ENCODE data around the gene NHS.

Gene NHS

GRCh38 chrX:17628976-17629375 is 254.0 kb downstream of the NHS start:
- no peak overlapping the region for H3K4me3 ChIP-seq (ENCODE audit: low read depth, low read length, poor library complexity, severe bottlenecking)

GRCh38 chrX:17629519-17629918 is 254.5 kb downstream of the NHS start:
- H3K4me1 ChIP-seq (ENCODE audit: insufficient read depth, low read length, severe bottlenecking), result no peaks in the 10 kb centered on the region
- no peak overlapping the region for H2AFZ ChIP-seq (ENCODE audit: low read length)
- H3K36me3 ChIP-seq (ENCODE audit: insufficient read depth, low read length), result no peaks in the 10 kb centered on the region
- H3K27me3 ChIP-seq (ENCODE audit: insufficient read depth, low read length), result no peaks in the 10 kb centered on the region
- H3K27ac ChIP-seq (ENCODE audit: low read depth, low read length, poor library complexity, severe bottlenecking), result no peak overlapping the region
- H3K9ac ChIP-seq (ENCODE audit: low read length), result no peak overlapping the region
- H3K4me2 ChIP-seq (ENCODE audit: low read length), result no peak overlapping the region
- H3K9me3 ChIP-seq (ENCODE audit: low read length), result no peaks in the 10 kb centered on the region
- TF ChIP-seq EZH2 (IDR thresholded peaks at IDR 0.05; ENCODE audit: borderline replicate concordance, low read length) (no peak), CTCF (IDR thresholded peaks at IDR 0.05; ENCODE audit: low read length) (no peak)
- no peaks in the 10 kb centered on the region for H3K9me2 ChIP-seq (ENCODE audit: low read depth, low read length)
- no peak overlapping the region for H3K4me3 ChIP-seq (ENCODE audit: low read depth, low read length, poor library complexity, severe bottlenecking)
- H4K20me1 ChIP-seq (ENCODE audit: insufficient read depth, low read length), result no peaks in the 10 kb centered on the region
- no peaks in the 10 kb centered on the region for H3F3A ChIP-seq (ENCODE audit: insufficient read depth, low read length)
- no peaks in the 10 kb centered on the region for H3K79me2 ChIP-seq (ENCODE audit: insufficient read depth, low read length)

More at GRCh38 chrX:17628976-17629375, 254.0 kb downstream of the NHS start:
- H3K36me3 ChIP-seq (ENCODE audit: insufficient read depth, low read length), result no peaks in the 10 kb centered on the region
- H3K79me2 ChIP-seq (ENCODE audit: insufficient read depth, low read length), result no peaks in the 10 kb centered on the region
- no peaks in the 10 kb centered on the region for H3K9me3 ChIP-seq (ENCODE audit: low read length)
- no peaks in the 10 kb centered on the region for H3K27me3 ChIP-seq (ENCODE audit: insufficient read depth, low read length)
- no peaks in the 10 kb centered on the region for H3K4me1 ChIP-seq (ENCODE audit: insufficient read depth, low read length, severe bottlenecking)
- H3K9me2 ChIP-seq (ENCODE audit: low read depth, low read length), result no peaks in the 10 kb centered on the region
- no peak for TF ChIP-seq CTCF (IDR thresholded peaks at IDR 0.05; ENCODE audit: low read length)
- no peak for TF ChIP-seq EZH2 (IDR thresholded peaks at IDR 0.05; ENCODE audit: borderline replicate concordance, low read length)
- H3K9ac ChIP-seq (ENCODE audit: low read length), result no peak overlapping the region
- H3F3A ChIP-seq (ENCODE audit: insufficient read depth, low read length), result no peaks in the 10 kb centered on the region
- no peaks in the 10 kb centered on the region for H4K20me1 ChIP-seq (ENCODE audit: insufficient read depth, low read length)
- H3K4me2 ChIP-seq (ENCODE audit: low read length), result no peak overlapping the region
- H3K27ac ChIP-seq (ENCODE audit: low read depth, low read length, poor library complexity, severe bottlenecking), result no peak overlapping the region
- no peak overlapping the region for H2AFZ ChIP-seq (ENCODE audit: low read length)

GRCh38 chrX:17631647-17632046 is 256.6 kb downstream of the NHS start:
- Histone ChIP-seq H3K9me2 (ENCODE audit: low read depth, low read length) (no peaks in the 10 kb centered on the region), H3K4me2 (ENCODE audit: low read length) (no peak overlapping the region), H3K9me3 (ENCODE audit: low read length) (no peaks in the 10 kb centered on the region), H4K20me1 (ENCODE audit: insufficient read depth, low read length) (no peaks in the 10 kb centered on the region), H3F3A (ENCODE audit: insufficient read depth, low read length) (no peaks in the 10 kb centered on the region), H3K9ac (ENCODE audit: low read length) (no peak overlapping the region), H3K4me1 (ENCODE audit: insufficient read depth, low read length, severe bottlenecking) (no peaks in the 10 kb centered on the region), H3K27me3 (ENCODE audit: insufficient read depth, low read length) (no peaks in the 10 kb centered on the region), H3K27ac (ENCODE audit: low read depth, low read length, poor library complexity, severe bottlenecking) (no peak overlapping the region), H2AFZ (ENCODE audit: low read length) (no peak overlapping the region), H3K36me3 (ENCODE audit: insufficient read depth, low read length) (no peaks in the 10 kb centered on the region), H3K4me3 (ENCODE audit: low read depth, low read length, poor library complexity, severe bottlenecking) (no peak overlapping the region), H3K79me2 (ENCODE audit: insufficient read depth, low read length) (no peaks in the 10 kb centered on the region)
- TF ChIP-seq CTCF (IDR thresholded peaks at IDR 0.05; ENCODE audit: low read length) (no peak), EZH2 (IDR thresholded peaks at IDR 0.05; ENCODE audit: borderline replicate concordance, low read length) (no peak)

Measured in OCI-LY1 (cell line).